ENCODE results near the gene ADCK2.
A peak's percentile ranks its signal among the peaks of the same experiment; 100 is the strongest.
"Not testable (repeated sequence)": the region's sequence is repeated elsewhere in the genome, so short reads cannot be mapped to it uniquely, and the experiment has no call there.

ADCK2 gene

DNA sequence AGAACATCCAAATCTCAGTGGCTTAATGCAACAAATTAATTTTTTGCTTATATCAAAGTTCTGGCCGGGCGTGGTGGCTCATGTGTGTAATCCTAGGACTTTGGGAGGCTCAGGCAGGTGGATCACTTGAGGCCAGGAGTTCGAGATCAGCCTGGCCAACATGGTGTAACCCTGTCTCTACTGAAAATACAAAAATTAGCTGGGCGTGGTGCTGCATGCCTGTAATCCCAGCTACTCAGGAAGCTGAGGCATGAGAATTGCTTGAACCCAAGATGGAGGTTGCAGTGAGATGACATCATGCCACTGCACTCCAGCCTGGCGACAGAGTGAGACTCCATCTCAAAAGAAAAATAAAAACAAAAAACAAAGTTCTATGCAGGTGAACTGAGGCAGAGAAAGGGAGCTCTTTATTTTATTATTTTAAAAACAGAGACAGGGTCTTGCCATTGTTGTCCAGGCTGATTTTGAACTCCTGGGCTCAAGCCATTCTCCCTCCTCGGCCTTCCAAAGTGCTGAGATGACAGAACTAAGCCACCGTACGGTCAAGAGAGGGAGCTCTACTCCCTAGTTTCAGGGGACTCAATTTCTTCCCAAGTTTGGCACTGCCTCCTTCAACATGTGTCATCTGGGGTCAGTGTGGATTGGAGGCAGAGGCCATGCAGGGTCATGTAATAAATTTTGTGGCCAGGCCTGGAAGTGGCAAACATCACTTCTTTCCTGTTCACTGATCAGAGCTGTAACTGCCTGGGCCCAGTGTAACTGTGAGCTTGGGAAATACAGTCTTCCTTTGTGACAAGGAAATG is 2.4 kb downstream of the ADCK2 start:
- DNase-seq: peak; percentile 59

DNA sequence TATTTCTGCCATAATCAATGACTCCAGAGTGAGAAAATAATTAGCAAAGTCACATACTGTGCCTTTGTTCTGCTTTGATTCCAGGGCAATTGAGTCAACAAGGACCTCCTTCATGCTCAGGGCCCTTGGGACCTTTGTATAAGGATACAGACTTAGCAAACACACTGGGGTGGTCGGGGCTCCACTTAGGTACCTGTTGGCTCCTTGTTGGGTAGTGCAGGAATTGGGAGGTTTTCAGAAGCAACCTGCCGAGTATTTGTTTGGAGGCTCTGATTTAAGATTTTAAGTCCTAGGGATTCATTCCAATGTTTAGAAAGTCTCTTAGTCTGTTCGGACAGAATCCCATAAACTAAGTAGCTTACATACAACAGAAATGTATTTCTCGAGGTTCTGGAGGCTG is 3.0 kb downstream of the ADCK2 start:
- no peak for DNase-seq

DNA sequence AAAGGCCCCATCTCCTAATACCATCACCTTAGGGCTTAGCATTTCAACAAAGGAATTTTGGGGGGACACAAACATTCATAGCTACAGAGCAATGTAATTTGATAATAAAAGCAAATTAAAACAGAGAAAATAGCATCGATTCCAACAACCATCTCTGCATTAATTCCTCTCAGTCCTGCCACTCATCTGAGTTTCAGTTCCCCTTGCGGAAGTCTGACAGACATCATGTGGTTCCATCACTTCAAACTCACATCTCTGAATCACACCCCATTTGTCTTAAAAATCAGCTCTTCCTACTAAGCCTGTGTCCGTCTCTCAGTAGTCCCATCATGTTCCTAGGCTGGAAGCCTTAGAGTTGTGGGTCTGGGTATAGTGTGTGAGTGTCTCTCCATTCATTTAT is 3.6 kb downstream of the ADCK2 start:
- DNase-seq: no peak

DNA sequence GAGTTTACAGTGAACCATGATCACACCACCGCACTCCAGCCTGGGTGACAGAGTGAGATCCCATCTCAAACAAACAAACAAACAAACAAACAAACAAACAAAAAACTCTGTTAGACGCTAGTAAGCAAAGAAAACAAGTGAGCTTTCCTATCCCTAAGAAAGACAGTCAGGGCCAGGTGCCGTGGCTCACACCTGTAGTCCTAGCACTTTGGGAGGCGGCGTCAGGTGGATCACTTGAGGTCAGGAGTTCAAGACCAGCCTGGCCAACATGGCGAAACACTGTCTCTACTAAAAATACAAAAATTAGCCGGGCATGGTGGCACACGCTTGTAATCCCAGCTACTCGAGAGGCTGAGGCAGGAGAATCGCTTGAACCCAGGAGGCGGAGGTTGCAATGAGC is 4.2 kb downstream of the ADCK2 start:
- not testable (repeated sequence) for DNase-seq

DNA sequence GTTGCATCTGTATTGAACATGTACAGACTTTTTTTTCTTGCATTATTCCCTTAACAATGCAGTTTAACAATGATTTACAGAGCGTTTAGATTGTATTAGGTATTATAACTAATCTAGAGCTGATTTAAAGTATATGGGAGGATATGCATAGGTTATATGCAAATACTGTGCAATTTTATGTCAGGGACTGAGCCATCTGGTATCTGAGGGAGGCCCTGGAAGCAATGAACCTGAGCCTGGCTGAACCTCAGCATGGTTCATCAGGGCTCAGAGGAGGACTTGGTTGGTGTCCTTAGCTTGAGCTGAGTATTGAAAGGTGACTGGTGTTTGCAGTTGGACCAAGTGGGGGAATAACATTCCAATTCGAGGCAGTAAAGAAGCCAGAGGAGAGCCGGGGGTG is 4.8 kb downstream of the ADCK2 start:
- DNase-seq: no peak

DNA sequence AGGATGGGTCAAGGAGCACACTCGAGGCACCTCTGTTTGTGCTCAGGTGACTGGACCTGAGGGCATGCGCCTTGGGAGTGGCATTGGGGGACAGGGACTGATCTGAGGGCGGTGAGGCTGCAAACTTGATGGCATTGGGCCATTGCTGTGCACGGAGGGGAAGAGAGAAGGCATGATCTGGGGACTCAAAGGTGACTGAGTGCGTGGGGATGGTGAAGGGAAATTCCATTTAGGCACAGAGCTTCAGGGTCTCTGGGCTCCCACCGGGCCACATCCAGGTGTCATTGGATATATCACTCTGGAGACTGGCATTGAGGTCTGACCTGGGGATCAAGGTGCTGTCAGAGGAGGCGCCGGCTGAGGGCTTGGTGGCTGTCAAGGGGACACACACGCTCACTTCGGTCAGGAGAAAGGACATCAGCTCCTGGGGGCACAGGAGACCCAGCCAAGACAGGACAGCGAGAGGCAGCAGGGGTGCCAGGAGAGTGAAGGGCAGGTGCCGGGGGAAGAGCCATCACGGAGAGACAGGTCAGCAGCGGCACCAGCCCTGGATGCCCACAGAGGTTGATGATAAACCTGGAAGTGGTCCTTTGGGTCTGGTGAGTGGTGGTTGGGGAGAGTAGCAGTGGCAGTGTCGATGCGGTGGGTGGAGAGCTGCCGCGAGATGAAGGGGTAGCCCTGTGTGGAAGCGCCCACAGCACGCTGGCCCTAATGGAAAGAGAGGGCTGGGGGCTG is 5.5 kb downstream of the ADCK2 start:
- no peak for DNase-seq

DNA sequence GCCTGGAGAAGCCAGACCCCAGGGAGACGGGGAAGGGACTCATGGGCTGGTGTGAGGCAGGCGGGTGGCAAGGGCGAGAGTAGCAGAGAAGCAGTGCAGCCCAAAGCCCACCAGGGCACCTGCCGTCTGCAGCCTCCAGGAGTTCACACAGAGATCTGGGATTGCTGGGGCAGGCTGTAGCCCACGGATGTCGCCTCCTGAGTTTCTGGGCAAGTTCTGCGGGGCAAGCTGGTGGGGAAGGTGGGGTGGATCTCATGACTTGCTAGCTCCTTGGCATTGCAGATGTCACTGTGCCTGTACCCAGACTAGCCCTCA is 6.0 kb downstream of the ADCK2 start:
- no peak for DNase-seq

DNA sequence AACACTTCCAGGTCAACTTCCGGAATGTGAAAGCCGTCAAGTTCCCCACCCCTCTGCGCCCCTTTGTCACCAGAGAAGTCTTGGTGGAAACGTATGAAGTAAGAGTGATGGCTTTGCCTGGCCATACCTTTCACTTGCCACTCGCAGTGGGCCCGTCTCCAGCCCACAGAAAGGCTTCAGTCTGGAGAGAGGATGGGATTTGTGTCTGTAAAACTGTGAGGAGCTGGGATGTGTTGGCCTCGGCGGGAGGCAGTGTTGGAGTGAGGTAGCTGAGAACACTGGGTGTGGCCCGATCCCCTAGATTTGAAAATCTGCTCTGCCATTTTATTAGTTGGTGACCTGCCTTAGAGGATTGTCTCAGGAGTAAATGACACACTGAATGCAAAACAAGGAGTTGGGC is 6.4 kb downstream of the ADCK2 start:
- DNase-seq: no peak

DNA sequence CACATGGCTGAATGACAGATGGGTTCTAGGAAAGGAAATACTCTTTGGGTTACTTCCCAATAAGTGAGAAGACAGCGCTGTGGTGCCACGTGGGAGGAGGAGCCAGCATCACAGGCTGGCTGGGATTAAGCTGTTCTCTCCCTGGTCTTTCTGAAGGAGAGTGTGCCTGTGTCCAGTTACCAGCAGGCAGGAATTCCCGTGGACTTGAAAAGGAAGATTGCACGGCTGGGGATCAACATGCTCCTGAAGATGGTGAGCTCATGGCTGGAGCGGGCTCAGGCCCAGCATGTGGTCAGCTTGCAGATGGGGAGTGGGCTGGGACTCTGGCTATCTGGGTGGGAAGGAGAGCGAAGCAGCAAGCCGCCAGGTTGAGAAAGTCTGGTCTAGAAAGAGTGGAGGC is 8.1 kb downstream of the ADCK2 start:
- DNase-seq: no peak

DNA sequence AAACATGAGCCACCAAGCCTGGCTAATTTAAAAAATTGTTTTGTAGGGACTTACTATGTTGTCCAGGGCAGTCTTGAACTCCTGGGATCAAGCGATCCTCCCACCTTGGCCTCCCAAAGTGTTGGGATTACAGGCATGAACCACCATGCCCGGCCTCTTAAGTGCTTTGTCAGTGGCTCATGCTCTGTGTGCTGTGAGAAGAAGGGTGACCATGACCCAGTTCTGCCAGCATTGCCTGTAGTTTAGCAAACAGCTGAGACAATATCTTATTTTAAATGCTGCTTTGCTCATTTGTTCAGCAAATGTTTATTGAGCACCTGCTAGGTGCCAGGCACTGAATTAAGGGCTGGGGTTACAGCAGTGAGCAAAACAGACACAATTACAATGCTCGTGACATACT is 9.0 kb downstream of the ADCK2 start:
- DNase-seq: no peak

DNA sequence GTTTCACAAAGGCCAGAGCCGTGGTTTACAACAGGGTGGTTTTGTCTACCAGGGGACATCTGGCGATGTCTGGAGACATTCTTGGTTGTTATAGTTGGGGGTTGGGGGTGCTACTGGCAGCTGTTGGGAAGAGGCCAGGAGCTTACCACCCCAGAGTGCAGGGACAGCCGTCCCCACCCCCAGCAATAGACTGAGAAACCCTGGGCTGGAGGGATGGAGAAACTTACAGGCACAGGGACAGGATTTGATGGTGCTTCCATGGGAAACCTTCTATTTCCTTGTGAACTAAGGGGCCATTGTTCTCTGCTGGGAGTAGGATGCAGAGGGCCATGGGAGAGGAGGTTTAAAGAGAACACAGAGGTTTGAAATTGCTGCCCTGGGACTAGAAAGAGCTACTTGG is 10.9 kb downstream of the ADCK2 start:
- DNase-seq: no peak

DNA sequence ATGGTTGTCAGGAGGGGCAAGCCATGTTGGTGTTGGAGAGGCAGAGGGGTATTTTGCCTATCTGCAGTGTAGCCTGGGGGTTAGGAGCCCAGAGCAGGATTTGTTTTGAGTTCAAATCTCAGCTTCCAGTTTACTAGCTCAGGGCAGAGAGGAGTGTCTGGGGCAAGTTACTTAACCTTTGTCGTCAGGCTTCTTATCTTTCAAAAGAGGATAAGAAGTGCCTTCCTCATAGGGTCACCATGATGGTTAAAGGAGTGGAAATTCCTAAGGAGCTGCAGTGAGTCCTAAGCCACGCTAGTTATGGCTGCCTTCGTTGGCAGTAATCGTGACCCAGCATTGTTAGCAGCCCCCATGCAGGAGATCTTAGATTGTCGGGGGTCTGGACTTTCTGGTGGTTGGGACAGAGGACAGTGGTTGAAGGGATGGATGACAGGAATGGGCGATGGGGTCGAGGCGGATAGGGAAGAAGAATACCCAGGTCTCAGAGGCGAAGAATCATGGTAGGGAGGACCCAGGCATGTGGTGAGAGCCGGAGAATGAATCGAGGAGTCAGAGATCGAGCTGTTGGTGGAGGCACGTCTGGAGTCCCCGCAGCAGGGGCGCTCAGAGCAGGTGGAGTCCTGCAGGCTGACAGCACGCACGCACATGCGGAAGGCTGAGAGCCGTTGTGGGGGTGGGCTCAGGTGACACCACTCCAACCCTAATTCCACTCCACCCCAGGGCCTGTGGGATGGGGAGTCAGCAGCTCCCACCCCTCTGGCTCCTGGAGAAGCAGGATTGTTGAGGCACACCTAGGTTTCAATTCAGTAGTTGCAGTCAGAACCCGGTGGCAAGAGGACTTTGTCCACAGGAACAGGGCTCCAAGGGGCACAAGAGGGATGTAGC is 11.6 kb downstream of the ADCK2 start:
- no peak for DNase-seq

DNA sequence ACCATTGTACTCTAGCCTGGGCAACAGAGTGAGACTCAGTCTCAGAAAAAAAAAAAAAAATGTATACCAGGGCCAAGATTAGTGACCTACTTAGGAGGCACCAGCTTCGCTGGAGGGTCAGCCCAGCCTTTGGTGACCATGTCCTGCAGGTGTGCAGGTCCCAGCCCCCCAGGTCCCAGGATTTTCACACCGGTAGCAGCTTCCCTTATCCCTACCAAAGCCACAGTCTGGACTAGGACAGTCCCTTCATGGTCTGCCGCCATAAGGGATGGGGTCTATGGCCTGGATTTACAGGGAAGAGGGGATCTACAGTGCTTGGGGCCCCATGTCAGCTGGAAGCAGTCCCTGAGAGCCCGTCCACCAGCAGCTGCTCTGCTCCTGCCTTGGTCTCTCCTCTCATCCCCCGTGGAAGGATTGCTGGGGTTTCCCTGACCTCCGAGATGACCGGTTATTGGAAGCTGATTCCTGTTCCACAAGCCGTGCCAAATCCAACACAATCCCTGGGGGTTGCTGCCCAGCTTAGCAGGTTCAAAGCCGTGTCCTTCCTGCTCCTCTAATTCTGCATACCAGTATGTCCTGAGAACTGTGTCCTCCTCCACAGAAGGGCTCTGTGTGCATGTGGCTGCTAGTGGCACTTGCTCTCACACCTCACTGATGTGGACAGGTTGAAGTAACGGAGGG is 12.8 kb downstream of the ADCK2 start:
- DNase-seq: no peak

DNA sequence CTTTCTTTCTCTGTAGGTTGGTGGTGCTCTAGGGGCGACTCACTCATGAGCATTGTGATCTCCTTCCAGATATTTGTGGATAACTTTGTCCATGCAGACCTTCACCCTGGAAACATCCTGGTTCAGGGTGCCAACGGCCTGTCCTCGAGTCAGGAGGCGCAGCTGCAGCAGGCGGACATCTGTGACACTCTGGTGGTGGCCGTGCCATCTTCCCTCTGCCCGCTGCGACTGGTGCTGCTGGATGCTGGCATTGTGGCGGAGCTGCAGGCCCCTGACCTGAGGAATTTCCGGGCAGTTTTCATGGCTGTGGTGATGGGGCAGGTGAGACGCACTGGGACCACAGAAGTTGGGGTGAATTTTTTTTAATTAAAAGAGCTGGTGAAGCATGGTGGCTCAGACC is 14.2 kb downstream of the ADCK2 start:
- DNase-seq: no peak

DNA sequence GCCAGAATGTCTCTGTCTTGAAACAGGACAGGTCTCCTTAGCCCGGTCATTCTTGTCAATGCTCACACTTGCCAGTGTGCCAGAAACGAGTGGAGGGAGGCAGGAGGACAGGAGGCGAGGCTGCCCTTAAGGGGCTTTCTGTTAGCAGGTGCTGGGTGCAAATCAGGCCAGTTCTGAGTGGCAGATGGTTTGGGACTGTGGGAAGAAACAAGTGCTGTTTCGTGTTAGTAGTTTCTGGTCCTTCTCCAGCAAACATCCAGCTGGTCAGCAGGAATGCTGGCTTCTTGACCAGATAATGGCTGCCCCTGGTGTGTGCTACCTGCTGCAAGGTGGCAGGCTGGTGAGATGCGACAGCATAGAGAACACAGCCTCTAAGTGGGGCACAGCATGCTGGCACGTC is 15.6 kb downstream of the ADCK2 start:
- no peak for DNase-seq

DNA sequence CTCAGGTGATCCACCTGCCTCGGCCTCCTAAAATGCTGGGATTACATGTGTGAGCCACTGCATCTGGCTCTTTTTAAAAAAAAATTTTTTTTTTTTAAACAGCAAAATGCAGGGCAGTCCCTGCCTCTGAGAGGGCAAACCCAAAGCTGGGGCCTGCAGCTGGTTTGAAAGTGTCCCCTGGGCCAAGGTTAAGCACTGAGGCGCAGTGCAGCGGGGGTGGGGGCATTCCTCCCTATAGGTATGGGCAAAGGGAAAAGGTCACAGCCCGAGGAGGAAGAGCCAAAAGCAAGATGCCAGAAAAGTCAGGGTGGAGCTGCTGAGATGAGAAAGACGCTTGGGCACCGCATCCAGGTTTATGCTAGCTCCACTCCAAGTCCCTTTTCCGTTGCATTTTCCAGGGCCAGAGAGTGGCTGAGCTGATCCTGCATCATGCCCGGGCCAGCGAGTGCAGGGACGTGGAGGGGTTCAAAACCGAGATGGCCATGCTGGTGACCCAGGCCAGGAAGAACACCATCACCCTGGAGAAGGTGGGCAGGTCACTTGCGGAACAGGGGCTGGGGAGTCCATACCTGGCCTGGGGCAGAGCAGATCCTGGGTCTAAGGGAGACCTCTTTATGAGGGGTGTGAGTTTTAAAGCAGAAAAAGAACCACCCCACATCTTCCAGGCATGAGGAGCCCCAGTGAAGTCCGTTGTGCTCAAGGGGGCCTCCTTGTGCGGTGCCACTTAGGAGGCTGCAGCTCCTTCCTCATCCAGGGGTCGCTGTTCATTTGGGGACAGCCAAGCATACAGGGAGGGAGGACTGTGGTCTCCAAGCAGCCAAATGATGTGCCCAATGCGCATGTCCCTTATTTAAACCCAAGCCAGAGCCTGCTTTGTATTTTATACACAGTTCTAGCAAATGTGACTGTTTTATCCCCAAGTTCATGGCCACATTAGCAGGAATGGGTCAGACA is 16.7 kb downstream of the ADCK2 start:
- DNase-seq: no peak

DNA sequence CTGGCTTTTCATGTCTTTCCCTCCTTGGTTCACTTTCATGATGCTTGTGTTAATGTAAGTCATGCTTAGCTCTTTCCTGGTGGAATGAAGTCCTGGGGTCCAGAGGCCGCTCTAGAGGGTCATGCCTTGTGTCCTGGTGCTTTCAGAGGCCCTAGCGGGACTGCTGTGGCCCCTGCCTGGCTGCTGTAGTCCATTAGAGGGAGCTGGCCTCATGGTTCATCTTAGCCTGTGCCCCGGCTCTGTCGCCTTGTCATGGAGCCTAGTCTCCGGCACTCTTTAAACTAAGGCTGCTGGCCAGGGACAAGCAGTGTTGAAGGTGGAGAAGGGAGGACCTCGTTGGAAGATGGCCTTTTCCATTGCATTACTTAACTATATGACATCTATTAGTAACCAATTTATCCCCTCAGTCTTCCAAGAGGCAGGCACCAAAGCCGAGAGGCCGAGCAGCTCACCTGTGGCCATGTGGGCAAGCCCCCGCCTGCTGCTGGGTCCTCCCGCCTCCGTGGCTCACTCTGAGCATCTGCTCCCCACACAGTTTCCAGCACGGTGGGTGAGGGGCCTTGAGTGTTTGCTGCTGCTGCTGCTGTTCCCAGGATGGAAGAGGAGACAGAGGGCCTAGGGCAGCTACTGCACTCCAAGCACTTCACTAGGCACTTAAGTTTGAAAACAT is 18.8 kb downstream of the ADCK2 start:
- no peak for DNase-seq

DNA sequence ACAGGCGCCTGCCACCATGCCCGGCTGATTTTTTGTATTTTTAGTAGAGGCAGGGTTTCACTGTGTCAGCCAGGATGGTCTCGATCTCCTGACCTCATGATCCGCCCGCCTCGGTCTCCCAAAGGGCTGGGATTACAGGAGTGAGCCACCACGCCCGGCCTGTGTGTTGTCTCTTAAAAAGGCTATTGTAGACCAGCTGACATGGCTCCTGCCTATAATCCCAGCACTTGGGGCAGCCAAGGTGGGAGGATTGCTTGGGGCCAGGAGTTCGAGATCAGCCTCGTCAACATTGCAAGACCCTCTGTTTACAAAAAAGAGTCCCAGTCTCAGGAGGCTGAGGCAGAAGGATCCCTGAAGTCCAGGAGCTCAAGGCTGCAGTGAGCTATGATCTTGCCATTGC is 21.1 kb downstream of the ADCK2 start:
- not testable (repeated sequence) for DNase-seq

DNA sequence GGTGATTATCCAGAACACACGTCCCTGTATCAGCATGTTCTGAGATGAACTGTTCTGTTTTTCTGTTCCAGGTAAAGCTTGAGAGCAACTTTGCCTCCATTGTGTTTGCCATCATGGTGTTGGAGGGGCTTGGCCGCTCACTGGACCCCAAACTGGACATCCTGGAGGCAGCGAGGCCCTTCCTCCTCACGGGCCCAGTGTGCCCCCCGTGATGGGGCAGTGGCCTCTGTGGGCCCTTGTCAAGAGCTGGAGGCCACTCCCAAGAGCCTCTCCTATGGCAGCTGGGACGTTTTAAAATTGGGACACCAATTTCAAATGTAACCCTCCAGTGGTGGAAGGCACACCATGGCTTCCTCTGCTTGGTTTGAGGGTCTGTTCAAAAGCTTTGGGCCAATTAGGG is 21.8 kb downstream of the ADCK2 start:
- DNase-seq: no peak

DNA sequence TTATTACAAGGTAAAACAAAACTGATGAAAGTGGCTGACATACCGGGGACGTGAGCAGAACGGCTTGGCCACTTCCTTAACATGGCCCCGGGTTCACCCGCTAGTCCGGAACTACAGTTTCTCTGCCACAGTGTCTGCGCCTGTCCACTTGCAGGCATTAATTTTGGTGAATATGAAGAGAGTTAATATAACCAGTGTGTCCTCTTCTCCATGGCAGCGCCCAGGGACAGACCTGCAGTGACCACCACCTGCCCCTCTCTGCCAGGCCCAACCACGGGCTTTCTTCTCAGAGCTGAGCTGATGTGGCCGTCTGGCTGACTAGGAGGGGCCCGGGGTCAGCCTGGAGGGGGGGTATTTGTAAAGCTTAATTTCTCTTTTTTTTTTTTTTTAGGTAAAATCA is 22.6 kb downstream of the ADCK2 start:
- DNase-seq: no peak

DNA sequence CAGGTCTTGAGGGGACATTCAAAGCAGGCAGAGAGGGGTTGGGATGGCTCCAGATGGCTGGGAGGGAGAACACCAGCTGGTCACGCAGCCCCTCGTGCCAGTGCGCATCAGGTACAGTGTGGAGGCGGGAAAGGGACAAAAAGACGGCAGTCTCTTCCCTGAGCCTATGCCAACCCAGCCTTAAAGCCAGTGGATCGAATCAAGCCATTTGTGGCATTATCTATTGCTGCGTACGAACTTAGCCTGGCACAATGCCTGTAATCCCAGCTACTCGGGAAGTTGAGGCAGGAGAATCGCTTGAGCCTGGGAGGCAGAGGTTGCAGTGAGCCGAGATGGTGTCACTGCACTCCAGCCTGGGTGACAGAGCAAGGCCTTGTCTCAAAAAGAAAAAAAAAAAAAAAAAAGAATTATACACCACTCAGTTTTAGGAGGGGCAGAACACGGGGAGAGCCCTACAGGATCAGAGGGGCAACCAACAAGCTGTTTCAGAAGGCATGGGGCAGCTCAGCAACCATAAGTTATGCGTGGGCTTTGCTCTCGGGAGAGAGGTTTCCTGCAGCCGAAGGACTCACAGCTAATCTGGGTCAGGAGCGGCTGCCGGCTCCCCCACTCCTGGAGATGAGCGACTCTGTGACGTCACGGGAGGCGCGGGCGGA is 23.4 kb downstream of the ADCK2 start:
- peak; percentile 99 for DNase-seq
